Activated naive CD8-positive, alpha-beta T cell treated with anti-CD3 and anti-CD28 coated beads, Interleukin-2, amount 50 U/mL, for 16 hours (primary cell): Measurements from ENCODE around the gene ALOXE3.
"Not testable (repeated sequence)": the region's sequence is repeated elsewhere in the genome, so short reads cannot be mapped to it uniquely, and the experiment has no call there.

Experiments used
- DNase-seq: peaks from one replicate; pipeline ENCODE4 v3.0.0-alpha.2; 2020; ENCODE audit warnings: low read depth, low spot score

Gene ALOXE3

DNA sequence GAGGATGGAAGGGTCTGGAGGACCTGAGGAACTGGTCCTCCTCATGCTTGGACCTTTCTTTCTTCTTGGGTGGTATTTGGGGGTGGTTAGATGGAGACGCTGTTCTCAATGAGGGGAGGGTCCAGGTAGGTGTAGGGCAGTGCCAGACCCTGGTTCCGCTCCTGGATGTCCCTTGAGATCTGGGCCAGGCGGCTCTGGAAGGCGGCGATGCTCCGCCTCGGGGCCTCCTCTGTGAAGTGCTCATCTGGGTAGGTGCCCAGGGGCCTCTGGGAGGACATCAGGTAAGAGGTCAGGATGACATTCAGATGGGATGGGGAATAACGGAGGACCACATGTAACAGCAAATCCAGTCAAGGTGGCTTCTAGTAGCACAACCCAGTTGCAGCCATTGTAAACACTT is 21.8 kb downstream of the ALOXE3 start:
- DNase-seq: no peak

DNA sequence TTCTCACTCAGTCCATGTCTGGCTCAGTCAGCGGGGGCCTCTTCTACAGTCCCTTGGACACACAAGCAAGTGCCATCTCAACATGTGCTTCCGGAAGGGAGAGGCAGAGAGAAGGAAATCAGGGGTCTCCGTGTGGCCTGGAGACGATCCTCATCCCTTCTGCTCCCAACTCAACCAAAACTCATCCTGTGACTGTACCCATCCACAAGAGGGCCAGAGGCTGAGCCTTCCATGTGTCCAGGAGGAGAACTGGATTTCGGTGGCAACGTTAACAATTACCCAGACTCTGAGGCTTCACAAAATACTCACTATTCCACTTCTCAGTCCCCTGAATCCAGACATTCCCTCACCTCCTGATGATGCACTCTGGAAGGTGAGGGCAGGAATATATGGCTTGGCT is 23.0 kb downstream of the ALOXE3 start:
- DNase-seq: no peak

DNA sequence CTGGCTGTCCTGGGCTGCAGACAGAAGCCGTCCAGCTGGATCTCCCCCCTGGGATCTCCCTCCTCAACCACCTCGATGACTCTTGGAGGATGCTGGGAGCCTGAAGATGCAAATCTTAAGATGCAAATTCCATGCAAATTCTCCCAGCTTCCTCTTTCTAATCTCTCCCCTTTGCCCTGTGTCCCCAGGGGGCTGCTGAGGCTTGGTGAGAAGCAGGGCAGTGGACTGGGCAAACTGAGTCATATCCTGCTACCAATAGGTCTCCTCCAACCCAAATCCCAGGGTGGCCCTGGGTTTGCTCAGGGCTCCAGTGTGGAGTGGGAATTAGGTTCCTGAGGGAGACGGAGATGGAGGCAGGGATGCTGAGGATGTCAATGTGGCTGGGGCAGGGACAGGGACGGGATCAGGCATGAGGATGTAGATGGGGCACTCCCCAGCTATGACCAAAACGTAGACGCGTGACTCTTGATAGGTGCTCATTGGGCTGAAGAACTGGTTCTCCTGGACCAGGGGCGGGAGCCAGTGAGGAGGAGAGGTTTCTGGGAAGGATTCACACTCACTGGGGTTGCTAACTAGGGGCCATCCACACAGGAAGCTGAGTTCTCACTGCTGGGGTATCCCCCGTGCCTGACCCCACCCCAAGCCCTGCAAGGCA is 27.2 kb downstream of the ALOXE3 start:
- no peak for DNase-seq

DNA sequence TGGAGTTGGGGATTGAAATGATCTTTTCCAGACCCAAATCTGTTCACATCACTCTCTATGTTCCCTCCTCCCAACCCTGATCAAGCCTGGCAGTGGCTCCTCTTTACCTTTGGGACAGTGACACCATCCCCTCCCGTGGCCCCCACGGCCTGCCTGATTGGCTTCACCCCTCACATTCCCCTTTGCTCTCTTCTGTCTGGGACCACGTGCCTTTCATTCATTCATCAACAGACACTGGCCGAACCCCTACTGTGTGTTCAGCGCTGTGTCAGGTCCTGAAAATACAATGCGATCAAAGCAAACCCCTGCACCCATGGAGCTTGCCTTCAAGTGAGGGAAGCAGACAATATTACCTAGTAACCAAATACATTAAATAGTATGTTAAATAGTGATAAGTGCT is 28.6 kb downstream of the ALOXE3 start:
- DNase-seq: no peak

DNA sequence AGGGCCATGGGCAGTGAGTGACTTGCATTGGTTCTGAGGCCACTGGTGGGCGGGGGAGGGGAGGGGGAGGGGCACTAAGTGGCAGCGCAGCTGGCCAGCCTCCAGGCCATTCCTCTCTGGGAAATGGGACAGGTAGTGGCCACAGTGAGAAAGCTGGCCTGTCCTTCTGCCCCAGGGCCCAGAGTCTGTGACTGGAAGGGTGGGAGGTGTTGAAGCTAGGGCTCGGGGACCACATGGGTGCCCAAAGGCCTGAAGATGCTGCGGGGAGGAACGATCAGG is 30.4 kb downstream of the ALOXE3 start:
- no peak for DNase-seq

DNA sequence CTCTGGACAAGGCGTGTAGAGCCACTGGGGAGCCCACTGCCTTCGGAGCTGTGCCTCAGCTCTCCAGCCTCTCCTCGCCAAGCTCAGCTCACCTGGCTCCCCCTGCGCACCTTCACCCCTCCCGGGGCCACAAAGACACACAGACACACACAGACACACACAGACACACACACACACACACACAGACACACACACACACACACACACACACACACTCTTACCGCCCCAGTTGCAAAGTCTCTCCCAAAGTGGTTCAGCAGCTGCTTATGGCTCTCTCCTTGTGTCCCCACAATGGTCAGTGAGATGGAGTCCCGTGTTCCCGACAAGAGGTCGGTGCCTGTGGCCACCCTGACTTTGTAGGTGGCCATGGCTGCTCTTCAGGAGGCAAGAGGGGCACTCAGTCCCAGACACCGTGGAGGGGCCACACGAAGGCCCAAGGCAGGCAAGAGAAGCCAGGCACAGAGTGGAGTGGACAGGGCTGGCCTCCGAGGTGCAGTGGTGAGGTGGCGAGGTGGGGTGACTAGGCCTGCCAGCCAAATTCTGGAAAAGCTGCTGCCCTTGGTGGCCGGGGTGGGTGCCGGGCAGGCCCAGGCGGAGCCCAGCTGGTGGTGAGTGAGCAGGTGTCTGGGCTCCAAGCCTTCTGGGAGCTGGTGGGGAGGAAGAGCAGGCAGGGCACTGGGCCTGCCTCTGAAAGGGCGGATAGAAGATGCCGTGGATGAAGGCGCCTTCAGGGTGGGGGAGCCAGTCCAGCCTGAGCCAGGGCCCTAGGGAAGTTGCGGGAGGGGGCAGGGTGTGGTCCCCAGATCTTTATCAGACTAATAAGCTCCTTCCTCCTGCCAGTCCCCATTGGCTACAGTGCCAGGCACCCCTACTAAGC is 31.0 kb downstream of the ALOXE3 start, which contains the start of gene ALOX12B:
Gene ALOX12B, minus strand, starts transcription at position 642 of the 877 bp plus-strand sequence. Its CDS starts 274 bp downstream, at position 368.
- DNase-seq: no peak

DNA sequence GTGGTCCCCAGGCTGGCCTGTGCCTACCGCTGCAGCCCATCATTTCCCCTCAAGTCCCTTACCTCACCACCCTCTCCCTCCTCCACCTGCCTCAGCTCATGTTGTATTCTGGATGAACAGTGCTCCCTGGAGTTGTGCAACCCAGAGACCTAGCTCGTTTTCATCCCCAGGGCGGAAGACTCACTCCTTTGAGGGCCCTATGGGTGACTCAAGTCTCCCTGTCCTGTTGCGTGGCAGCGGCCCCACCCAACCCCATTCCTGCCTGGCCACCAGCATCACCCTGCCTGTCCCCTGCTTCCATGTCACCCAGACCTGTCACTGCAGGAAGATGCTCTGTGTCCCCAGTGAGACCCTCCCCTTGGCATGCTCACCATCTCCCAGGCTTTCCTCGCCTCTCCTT is 34.1 kb downstream of the ALOXE3 start:
- no peak for DNase-seq

DNA sequence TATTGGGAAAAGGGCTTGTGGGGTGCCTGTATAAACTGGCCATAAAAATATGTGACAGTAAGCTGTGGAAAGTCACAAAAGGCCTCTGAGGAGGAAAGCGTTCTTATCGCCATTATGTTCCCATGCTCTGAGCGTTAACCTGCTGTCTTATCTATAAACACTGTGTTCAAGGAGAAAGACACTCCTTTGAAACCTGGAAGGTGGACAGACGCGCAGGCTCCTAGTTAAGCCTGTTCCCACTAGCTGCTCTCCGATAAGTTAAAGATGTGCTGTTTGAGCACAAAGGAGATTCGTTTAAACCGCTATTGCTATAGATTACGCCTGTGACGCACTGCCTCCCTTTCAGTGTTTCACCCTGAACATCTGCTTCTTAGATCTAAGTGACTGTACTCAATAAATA is 36.0 kb downstream of the ALOXE3 start:
- no peak for DNase-seq

DNA sequence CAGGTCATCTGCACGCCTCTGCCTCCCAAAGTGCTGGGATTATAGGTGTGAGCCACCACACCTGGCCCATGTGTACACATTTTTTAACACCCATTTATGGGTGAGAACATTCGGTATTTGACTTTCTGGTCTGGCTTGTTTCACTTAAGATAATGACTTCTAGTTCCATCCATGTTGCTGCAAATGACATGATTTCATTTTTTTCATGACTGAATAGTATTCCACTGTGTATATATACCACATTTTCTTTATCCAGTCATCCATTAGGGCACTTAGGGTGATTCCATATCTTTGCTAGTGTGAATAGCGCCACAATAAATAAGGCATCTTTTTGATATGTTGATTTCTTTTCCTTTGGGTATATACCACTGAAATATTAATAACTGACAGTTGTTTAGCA is 36.4 kb downstream of the ALOXE3 start:
- DNase-seq: no peak

DNA sequence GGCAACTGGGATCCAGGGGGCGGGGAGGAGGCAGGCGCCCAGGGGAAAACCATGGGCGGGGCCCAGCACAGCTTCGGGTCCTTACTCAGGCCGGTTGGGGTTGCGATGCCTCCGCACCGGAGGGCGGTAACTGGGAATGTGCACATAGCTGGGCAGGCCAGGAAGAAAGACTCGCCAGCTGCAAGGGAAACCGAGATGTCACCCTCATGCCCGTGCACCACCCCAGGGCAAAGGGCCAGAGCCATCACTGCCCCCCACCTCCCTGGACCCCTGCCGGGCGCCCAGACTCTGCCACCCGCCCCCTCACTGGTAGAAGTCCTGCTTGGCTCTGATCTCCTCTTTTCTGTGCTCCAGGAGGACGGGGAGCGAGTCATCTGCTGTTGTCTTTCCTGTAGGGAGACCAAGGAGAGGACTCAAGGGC is 37.5 kb downstream of the ALOXE3 start:
- DNase-seq: no peak

DNA sequence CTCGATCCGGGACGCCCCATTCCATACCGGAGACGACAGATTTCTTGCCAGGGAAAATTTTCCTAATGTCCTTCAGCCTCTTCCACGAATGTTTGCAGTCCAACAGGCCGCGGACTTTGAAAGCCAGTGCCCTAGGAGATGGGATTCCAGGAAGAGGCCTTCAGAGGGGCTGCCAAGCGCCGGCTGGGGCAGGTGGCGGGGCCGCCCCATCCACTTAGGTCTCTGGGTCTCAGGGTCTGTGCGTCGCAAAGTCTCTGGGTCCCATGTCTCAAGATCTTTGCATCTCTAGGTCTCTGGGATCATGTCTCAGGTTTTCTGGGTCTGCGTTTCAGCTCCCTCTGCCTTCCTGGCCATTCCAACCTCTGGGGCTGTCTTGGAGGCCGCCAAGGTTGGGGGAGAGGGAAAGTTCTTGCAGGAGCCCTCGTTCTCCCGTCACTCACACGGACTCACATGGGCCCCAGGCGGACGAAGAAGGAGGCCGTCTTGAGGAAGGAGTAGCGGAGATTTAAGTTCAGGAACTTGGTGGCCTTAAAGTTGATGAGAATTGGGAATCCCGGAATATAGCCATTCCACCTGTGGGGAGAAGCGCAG is 38.0 kb downstream of the ALOXE3 start:
- DNase-seq: no peak

DNA sequence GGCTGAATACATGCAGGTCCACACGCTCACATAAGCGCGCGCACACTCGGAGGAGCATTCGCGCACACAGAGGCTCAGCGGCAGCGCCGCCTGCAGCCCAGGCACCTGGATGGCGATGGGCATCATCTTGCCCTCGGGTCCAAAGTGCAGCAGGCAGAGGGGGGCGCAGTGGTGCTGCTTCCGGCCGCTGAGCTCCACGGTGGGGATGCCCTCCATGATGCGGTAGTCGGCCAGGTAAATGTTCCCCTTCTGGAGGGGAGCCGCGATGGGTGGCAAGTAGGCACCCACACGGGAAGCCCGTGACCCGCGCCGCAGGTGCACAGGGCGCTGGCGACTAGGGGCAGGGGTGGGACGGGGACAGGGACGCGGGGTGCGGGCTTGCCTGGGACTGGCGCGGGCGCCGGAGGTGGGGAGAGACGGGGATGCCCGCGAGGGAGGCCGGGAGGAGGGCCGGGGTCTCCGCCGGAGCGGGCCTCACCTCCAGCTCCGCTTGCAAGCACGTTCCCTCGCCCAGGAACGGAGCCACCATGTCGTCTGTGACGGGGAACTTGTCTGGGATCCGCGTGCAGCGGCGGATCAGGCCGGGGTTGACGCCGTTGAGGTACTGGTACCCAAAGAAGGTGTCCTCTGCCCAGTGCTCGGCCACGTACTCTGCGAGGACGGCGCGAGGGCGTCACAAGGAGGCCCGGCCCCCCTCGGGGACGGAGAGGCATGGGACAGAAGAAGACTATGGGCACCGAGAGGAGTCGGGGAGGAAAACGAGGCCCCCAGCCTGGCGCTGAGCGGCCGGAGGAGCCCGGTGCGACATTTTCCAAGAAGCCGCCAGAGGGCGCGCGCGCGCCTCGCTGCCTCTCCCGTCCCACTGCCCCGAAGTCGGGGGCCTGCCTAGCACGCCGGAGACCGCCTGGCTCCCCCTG is 38.8 kb downstream of the ALOXE3 start:
- DNase-seq: peak; percentile 53

DNA sequence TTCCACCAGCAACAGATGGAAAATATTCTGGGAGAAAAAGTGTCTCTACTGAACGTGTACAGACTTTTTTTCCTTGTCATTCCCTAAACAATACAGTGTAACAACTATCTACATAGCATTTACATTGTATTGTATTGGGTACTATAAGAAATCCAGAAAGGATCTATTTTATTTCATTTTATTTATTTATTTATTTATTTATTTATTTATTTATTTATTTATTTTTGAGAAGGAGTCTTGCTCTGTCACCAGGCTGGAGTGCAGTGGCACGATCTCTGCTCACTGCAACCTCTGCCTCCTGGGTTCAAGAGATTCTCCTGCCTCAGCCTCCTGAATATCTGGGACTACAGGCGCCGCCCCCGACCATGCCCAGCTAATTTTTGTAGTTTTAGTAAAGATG is 40.4 kb downstream of the ALOXE3 start:
- DNase-seq: not testable (repeated sequence)

DNA sequence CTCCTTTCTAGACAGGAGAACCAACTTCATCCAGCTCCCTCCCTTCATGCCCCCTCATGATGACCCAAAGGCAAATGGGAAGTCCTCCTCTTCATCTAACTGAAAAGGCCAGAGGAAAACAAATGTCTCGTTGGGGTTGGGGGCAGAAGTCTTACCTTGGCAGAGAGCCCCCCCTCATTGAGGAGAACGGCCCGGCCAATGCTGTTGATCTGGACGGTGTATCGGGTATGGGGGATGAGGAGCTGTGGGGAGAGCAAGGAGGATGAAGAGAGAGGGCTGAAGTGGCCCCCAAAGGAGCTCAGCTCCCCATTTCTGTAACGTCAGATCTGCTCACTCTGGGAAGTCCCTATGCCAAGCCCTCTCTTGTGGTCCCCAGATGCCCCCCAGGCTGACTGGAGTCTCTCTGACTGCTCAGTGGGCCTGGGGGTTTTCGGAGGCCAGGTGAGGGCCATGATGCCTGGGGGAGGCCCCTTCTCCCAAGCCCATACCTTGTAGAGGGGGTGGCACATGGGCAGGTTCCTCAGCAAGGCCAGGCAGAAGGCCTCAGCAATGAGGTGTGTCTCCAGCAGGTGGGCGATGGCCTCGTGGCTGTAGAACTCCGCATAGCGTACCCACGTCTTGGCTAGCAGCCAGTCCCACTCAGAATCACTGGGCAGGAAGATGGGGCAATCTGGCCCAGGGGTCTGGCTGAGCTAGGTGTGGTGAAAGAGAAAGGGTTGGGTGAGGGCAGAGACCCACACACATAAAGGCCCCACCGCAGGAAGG is 41.6 kb downstream of the ALOXE3 start:
- DNase-seq: no peak

DNA sequence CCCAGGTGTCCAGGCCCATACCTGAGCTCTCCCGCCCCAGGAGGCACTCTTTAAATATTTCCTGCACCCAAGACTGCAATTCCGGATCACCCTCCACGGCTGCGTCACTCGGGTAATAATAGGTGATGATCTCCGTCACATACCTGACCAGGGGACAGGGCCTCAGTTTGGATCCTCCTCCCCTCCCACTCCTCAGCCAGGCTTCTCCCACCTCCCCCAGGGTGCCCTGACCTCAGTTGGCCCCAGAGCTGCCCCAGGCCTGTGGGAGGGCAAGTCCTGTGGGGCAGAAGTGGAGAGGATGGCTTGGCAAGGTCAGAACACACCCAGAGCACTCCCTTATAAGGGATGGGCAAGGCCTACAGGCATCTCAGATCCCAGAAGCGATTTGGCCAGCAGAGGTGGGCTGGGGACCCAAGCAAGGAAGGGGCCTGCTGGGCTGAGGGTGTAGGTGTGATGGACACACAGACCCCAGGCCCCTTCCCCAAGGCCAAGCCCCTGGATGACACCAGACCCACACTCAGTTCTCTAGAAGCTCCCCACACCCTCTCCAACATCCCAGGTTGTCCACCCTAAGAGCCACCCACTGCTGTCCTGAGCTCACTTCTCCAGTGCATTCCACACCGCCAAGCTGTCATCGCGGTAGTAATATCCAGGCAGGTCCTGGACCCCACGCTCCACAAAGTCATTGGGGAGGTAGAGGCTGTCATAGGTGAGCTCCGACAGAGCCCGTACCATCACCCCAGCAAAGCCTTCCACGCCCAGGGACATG is 42.6 kb downstream of the ALOXE3 start:
- no peak for DNase-seq

DNA sequence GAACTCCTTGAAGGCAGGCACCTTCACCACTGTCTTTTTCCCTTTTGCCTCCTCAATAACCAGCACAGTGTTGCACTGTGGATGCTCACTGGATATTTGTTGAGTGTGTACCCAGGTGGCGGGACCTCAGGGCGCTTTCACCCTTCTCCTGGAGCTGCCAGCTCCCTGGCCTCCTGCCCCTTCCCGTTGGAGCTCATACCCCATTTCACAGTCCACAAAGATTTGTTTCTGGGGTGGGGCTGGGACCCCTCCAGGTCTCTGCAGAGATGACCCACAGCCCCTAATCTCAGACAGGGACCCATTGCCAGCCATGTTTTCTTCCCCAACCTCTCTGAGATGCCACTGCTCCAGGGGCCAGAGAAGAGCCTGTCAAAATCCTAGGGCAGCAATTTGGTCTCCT is 43.2 kb downstream of the ALOXE3 start:
- DNase-seq: no peak

DNA sequence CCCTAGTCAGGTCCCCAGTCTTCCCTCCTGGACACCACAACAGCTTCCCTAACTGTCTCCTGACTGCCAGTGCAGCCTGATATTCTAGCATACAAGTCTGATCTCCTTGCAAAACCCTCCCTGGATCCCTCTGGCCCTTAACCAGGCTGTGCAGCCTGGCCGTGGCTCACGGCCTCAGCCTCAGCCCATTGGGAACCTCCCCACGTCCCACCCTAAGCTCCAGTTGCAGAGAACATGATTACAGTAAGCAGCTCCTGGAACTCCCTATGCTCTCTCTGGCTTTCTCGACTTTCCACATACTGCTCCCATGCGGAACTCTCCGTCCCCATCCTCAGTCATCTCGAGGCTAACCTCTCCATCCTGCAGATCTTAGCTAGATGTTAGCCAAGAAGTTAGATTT is 43.8 kb downstream of the ALOXE3 start:
- DNase-seq: no peak

DNA sequence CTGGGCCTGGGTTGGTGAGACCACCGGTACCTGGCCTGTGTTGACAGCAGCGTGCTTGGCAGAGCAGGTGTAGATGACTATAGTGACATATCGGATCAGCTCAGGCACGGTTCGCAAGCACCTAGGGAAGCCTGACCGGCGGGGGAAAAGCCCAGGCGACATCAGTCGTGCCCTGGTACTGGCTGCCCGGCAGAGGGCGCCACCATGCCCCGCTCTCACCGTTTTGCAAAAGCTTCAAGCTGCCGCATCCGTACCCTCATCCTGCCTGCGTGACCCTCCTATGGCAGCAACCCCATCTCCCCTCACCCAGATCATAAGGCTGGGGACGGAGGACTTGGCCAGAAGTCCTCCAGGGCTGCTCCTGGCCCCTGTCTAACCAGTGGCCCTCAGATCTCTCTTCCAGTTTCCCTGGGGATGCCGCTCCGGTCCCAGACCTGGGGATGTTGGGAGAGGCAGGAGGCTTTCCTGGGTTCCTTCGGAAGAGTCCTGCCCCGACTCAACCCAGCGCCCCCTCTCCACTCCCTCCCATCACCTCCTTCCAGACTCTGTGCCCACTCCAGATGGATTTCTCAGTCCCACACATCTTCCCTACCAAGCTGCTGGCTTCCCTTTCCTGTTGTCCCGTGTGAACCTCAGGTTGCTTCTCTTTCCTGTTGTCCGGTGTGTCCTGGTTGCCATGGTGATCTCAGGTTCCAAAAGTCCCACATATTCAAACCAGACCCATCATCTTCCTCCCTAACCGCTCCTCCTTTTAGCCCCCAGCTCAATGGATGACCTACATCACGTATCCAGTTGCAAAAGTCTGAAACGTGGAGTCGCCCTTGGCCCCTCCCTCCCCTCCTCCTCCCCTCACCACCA is 44.5 kb downstream of the ALOXE3 start:
- DNase-seq: peak; percentile 75

DNA sequence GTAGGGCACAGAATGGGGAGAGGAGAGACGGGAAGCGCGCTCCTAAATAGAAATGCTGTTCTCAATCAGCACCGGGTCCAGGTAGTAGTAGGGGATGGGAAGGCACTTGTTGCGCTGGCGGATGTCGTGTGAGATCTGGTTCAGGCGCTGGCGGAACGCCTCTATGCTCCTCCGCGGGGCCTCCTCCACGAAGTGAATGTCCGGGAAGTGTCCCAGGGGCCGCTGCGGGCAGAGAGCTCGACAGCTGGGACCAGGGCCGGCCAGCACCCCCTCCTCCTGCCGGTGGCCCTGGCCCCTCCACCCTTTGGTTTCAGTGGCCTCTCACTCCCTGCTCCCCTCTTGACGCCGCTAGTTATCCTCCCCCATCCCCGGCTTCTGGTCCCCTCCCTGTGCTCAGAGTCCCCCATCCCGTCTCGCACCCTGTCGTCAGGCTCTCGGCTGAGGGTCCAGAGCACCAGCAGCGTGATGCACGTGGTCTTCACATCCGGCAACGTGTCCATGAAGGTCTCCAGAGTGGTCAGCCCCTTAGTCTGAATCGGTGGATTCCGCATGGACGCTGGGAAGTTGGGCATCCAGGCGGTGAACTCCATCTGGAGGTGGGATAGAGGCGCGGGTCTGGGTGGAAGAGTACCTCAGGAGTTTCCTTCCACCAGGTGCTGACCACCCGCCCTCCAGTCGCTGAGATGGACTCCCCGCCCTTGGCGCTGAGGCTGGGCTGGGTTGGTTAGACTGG is 45.4 kb downstream of the ALOXE3 start:
- DNase-seq: no peak
